ENCODE data around the gene HYAL1.

The HYAL1 gene

DNA sequence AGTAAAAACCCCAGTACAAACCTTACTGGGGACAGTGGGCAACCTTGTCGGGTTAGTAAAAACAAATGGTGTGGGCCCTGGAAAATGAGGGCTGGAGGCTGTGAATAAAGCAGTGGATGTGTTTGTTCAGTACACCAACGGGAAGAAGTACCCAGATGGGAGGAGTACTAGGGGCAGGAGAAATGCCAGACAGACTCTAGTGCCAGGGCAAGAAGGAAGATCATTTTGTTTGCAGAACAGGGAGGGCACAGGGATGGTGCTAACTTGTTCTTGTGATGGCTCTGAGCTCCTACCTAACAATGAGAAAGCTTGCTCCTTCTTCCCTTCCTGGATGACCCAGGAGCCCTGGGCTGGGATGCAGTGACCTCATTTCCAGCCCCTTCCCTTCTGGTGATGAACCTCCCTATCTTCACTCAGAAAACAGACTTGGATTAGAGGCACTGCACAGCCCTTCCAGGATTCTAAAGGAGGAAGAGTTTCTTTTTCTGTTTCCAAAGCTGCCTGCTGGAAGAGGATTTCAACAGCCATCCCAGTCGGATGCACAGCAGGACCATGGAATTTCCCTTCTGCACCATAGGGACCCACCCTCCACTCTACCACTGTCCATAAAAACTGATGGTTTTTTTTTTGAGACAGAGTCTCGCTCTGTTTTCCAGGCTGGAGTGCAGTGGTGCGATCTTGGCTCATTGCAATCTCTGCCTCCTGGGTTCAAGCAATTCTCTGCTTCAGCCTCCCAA, 31.1 kb upstream of the HYAL1 start:
- DNase-seq = no peak

- DNase-seq = no peak
These were observed 30.5 kb upstream of the HYAL1 start for GRCh38 chr3:50333744-50334328.

GRCh38 chr3:50331364-50331907, 28.1 kb upstream of the HYAL1 start:
- no peak for DNase-seq

DNA sequence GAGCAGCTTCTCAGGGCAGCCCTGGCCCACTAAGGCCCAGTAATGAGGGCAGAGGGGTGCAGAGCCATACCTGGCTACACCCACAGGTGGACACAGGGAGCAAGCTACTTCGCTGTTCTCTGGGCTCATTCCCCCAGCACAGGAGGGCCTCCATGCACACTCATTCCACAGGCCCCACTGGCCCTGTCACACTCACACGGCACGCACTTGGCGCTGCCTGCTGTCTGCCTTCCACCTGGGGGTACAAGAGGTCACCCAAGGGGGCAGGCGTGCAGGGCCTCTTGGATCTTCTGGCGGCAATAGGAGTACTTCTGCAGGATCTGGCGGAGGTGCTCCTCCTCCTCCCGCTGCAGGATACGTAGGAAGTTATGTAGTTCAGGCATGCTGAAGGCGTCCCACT, 27.0 kb upstream of the HYAL1 start:
- DNase-seq = no peak

DNA sequence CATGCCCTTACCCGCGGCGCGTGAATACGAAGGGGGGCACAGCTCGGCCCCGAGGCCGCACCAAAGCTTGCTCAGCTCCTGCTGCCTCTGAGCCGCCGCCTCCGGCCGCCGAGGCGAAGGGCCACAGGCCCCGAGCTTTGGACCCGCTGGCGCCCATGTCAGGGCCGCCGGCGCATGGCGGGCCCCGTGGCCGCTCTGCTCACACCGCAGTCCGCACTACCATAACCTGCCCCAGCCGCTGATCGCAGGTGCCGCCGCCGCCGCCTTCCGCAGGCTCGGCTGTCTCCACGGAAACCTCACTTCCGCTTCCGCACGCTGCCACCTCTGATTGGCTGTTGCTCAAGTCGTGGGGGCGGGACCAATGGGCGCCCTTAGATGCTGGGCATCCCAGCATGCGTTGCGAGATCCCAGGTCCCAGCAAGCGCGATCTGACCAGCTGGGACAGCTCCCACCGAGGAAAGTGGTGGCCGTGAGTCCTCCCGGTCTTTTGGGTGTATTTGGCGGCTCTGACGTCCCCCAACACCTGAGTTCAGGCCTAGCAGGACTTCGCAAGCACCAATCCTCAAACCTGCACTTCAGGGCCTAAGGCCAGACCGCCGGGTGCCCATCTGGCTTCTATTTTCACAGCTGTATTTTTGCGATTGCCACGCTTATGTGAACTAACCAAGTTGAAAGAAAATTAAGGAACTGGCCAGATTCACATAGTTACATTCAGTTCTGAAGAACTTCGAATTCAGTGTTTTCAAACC, 24.7 kb upstream of the HYAL1 start, which contains the start of gene TUSC2:
TUSC2 (minus strand) TSS at position 281 of the 749 bp plus-strand sequence; CDS start at position 157, 124 bp downstream.
- peak; percentile 92 for DNase-seq

DNA sequence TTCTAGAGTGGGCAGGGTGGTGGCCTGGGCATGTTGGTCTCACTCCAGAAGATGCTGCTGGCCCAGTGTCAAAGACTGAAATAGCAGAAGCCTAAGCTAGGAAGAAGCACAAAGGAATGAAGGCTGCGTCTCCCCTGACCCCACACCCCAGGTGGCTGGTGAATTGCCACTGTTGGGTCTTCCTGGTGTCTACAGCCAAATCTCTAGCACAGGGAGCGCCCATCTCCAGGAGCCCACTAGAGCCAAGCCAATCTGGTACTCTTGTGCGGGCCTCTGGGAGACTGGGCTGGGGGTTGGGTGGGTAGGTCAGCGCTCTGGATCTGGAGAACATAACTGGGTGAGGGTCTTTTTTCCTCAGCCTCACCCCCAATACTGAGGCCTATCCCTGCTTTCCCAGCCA, 23.8 kb upstream of the HYAL1 start:
- no peak for DNase-seq

- no peak for DNase-seq
These were observed 22.8 kb upstream of the HYAL1 start for GRCh38 chr3:50326182-50326541.

GRCh38 chr3:50325497-50326181, 22.3 kb upstream of the HYAL1 start:
- DNase-seq = no peak

GRCh38 chr3:50325113-50325480, 21.7 kb upstream of the HYAL1 start:
- DNase-seq = no peak

DNA sequence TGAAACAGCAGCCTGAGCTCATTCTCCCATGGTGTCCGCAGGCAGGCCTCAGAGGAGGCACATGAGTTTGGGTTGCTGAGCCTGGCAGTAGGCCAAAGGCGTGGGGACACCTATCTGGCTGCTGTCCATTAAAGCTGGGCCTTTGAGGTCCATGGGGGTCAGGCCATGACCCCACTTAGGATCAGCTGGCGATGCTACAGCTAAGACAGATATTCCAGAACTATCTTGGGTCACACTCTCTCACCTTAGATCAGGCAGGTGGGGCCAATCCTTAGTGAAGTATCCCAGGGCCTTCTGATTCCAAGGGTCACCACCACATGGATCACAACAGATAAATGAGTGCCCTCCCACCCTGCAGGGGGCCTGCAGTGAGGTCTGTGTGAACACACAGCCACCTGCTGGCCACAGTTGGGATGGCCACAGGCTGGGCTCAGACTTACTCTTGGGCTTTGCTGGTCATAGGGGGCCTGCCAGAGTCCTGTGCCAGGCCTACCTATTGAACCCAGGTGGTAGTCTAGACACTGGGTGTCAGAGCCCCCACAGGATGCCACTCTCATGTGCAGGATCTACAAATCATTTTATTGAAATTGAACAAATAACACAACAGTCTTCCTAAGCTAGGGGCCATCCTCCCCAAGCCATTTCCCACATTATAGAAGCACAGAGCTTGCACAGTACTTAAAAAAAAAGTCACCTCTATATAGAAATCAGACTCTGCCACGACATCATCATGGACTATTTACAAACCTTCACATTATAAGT, 21.2 kb upstream of the HYAL1 start:
- peak; percentile 61 for DNase-seq

DNA sequence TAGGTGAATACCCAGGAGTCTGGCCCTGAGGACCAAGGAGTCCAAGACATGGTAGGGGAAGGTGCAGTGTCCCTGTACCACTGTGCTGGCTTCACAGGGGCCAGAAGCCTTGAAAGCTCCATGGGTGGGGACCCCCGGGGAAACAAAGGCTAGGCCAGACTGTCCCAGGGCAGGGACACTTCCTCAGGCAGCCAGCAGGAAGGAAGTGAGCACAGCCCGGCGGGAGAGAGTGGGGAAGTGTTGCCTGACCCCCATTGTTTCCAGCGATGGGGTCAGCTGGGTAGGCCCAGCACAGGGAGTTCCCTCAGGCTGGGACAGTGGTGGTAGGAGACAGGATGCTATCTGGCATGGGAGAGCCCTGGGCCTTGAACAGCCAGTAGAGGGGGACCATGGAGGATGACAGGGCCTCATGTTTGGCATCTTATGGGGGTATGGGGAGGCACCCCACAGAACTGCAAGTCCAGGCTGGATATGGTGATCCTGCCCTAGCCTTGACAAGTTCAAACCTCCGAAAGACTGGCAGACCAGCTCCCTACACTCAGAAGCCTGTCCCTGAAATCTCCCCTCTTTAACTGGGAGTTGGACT, 20.3 kb upstream of the HYAL1 start:
- no peak for DNase-seq

GRCh38 chr3:50323092-50323600, 19.8 kb upstream of the HYAL1 start:
- DNase-seq = no peak

GRCh38 chr3:50322386-50323091, 19.2 kb upstream of the HYAL1 start, which contains the start of gene HYAL2:
HYAL2 (minus strand) TSS chr3:50322745; CDS start chr3:50320489, 2,256 bp downstream.
- no peak for DNase-seq

- DNase-seq = no peak
These were observed 18.7 kb upstream of the HYAL1 start for GRCh38 chr3:50322115-50322385.

- peak; percentile 75 to 76 for DNase-seq
These were observed 18.2 kb upstream of the HYAL1 start for GRCh38 chr3:50321336-50322114.

GRCh38 chr3:50320853-50321335, 17.5 kb upstream of the HYAL1 start:
- DNase-seq = peak; percentile 52 to 58

GRCh38 chr3:50319894-50320625, 16.7 kb upstream of the HYAL1 start:
- DNase-seq = no peak

DNA sequence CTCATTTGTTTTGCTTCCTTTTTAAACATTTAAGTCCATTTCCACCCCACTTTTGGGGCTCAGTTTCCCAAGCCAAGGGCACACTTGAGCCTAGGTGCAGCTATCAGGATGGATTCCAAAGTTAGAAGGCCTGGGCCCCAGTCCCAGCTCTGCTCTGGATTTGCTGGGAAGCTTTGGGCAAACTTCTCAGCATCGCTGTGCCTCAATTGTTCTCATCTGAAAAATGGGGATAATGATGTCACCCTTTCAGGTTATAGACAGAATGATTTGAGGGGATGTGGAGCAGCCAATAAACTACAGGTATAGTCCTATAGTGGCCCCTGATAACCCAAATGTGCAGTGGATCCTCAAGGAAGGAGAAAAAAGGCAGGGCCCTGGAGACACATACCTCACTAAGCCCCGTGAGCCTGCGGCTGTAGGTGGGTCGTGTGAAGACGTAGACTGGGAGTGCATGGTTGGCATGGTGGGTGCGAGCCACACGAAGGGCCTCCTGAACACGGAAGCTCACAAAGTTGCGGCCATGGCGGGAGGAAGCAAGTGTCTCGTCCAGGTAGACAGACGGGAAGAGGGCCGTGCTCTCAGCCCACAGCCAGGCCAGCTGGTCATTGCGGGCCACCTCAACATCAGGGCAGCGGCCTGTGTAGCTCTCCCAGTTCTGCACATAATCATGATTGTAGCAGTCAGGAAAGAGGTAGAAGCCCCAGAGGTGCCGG, 16.0 kb upstream of the HYAL1 start:
- no peak for DNase-seq

DNA sequence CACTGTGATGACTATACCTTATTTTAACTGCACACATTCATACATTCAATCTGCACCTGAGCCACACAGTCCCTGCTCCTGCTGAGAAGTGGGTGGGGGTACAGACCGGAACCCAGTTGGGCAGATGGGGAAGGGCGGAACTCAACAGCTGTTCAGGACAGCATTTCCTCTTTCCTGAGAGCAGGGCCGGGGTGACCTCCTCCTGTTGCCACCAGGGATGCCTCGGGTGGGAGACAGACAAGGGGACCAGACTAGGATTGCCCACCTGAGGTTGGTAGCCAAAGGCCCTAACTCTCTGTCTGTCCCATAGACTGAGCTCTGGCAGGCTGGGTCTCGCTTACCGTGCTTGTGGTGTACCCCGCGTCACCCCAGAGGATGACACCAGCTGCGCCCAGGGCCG, 15.2 kb upstream of the HYAL1 start:
- no peak for DNase-seq
